ENCODE data around the gene REEP6.

DNA sequence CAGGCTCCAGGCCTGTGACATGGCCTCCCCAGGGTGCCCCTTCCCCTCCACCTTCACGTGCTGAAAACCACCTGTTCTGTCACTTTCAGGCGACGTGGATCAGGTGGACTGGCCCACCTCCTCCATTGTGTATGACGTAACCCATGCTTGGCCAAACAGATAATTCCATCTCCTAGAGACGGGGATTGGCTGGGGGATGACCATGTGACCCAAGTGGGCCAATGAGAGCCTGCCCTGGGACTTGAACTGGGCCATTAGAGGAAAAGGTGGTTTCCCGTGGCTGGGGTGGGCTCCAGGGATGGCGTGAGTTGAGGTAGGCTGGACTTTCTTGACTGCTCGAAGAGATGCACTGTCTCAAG is 25.4 kb downstream of the REEP6 start:
- TF ChIP-seq CTCF (IDR thresholded peaks at IDR 0.05): no peak
- no peak for TF ChIP-seq EZH2phosphoT487 (IDR thresholded peaks at IDR 0.05)
- no peak for TF ChIP-seq EZH2 (IDR thresholded peaks at IDR 0.05)
